NCI-H345 treated with DMSO at 0.1 percent for 48 hours (cell line): ENCODE measurements around the gene SFXN2.

Experiments used
- DNase-seq: peaks from one replicate; lab custom pipeline; 2025; ENCODE audit not compliant: unreplicated experiment; lab: John Stamatoyannopoulos, UW

SFXN2 gene

DNA sequence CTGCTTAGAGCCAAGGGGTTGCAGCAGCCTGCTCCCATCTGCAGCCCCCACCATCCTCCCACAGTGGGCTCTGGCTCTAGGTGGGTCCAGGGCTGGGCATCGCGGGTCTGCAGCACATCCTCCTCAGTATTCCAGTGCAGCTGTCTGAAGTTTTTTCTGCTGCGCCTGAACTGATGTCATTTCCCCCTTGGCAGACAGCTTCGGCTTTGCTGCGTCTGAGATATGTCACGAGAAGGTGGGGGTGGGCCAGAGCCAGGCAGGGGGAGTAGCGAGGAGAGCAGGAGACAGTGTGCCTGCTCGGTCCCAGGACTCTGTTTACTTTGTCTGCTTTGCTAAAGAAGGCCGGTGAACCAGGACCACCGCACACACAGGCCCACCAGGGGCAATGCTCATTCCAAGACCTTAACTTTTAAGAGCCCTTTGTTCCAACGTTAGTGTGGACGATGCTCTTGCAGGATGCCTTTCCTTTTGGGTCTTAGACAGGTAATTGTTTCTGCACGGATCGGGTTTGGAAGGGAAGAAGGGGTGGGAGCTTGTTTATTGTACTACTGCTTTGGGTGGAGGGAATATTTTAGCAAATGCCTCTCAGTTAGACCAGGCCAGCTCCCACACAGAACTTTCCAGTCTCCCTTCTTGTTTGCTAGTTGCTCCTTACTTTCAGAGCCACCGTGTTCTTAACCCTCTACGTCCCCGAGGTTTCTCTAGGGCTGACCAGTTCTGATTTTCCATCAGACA, 61.7 kb downstream of the SFXN2 start:
- DNase-seq: no peak

DNA sequence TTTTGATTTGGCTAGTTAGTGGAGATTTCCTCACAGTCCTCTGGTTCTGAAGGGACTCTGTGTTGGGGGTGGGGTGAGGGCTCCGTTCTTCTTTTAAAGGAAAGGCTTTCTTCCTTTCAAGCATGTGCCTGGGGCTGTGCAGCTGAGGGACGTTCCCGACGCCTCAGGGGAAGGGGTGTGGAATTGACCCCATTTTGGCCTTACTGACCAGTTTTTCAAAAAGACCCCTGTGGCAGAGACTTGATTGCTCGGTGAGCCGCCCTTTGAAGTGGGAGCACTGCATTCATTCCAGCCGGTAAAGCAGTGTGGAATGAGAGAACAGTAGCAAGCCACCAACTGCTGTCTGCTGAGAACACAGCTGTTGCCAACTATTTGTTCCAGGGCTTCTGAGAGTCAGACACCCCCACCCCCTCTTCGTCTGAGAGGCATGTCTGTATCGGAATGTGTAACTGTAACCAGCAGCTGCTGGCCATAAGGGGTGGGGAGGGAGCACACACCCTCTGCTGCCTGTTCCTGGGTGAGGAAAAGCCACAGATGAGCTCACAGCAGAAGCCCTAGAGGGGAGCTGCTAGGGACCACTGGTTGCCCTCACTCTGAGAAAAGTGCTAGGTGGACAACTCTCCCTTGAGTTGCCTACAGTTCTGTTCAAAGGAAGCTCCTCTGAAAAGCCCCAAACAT, 62.5 kb downstream of the SFXN2 start:
- no peak for DNase-seq

DNA sequence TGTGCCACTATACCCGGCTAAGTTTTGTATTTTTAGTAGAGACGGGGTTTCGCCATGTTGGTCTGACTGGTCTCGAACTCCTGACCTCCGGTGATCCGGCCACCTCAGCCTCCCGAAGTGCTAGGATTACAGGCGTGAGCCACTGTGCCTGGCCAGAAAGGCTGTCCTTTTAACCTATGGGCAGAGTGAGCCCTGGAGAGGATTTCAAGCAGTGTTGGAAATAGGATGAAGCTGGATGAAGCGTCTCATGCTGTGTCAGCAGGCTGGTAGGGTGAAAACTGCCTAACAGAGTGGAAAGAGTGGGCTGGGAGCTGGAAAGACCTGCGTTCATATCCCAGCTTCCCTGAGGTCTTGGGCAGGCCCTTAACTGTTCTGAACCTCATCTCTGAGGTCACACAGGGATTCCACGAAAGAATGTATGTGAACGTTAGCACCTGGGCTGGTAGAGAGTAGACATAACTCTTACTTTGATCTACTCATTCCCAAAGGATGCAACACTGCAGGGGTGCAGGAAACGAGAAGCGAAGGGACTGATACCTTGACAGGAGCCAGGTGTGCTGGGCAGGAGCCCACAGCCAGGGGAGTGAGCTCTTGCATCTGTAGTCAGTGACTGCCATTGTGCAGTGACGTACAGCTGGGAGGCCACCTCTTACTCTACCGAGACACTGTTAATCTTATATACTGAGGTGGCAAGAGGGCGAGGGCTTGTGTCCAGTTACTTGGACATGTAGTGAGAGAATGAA, 63.4 kb downstream of the SFXN2 start:
- no peak for DNase-seq

DNA sequence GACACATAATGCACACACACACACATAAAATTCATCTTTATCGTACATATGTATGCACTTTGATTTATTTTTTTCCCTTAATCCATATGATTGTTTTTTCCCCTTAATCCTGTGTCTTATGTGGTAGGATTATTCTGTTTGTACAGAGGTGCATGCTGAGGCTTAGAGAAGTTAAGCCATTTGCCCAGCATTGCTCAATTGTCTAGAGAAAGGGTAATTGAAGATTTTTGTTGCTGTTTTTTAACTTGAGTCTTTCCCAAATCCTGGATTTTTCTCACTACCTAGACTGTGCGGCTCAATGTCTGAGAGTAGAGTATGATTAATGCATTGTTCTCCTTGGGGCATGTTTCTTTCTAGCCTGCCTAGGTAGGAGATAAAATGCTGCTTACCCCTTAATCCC, 64.3 kb downstream of the SFXN2 start:
- DNase-seq: no peak

DNA sequence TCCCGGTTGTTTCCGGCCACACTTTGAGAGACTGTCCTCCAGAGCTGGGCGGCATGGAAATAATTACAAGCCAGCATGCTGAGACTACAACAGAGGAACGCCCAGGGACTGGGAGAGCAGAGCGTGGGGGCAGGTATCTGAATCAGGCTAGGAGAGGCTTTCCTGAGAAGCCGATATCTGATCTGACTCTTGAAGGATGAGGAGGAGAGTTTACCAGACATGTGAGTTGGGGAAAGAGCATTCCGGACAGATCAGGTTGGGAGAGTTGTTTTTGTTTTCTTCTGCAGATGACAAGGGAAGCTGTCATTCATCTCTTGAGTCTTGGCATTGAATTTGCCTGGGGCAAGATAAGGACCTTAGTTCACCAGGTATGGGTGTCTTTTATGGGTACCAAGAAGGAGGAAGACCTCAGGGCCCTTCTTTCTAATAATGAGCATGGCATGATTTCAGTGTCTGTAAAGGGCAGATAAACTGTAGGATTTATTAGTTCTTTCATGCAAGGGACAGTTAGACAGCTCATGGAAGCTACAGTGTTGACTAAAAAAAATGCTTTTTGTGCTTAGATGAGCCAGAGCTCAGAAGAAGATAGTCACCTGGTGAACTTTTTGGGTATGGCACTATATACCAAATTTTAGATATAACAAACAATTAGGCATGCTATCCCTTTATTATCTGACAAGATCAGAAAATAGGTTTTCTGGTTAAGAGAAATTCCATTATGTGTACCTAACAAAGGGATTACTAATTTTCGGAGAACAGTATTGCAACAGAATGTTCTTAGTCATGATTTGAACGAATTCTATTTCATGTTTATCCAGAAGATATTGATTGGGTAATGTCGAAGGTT, 65.5 kb downstream of the SFXN2 start:
- no peak for DNase-seq

DNA sequence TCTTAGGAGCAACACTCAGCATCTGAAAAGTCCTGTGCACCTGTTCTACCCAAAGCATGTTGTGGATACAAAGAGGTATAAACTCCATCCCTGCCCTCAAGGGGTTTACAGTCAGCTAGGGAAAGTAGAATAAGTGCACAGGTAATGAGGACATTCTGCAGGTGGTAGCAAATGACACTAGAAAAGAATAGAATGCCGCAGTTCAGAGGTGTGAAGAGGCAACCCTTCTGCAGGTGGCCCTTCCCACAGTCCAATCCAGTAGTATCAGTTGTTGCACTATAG, 66.0 kb downstream of the SFXN2 start:
- DNase-seq: no peak

DNA sequence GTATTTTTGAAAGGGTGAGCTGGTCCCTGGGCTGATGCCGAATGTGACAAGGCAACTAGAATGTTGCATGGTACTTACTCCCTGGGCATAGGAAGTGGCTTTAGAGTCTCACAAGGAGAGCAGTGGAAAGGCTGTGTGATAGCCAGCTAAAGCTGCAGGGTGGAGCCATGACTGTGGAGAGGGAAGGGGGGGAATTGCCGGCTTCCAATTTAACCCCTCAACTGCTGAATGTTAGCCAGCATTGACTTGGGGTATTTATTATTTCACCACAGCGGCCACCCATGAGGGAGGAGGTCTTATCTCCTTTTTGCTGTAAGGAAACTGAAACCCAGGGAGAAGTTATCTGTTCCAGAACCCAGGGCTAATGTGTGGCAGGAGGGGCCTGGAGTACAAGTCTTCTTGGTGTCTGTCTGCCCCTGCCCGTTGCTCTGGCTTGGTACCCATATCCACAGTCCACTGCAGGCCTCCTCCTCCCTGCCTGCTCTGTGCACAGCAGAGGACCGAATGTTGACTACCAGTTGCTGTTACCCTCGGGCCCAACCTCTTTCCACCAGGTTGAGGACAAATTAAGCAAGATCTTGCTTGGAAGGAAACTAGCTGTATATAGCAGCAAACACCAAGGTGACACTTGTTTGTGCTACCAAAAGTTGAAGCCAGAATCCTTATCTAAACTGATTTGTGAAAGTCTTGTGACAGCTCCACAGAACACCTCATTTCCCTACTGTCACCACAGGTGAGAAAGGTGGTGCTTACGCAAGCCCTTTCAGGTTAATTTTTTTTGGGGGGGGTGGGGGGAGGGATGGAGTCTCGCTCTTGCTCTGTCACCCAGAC, 66.9 kb downstream of the SFXN2 start:
- DNase-seq: no peak

DNA sequence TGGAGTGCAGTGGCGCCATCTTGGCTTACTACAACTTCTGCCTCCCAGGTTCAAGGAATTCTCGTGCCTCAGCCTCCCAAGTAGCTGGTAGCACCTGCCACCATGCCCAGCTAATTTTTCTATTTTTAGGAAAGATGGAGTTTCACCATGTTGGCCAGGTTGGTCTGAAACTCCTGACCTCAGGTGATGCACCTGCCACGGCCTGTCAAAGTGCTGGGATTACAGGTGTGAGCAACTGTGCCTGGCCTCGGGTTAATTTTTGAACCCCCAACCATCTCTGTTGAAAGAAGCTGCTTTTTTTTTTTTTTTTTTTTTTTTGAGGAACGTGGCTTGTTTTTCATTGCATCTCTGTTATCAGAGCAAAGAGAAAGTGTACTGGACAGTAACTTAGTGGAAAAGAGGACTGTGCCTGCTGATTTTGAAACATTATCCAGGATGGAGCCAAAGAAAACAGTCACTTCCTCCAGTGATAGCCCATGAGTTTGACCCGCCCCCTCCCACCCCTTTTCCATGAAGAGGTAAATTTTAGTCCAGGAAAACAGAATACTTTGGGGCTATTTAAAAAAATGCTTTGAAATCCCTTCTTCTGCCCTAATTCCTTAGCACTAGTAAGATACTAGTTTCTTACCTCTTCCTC, 67.6 kb downstream of the SFXN2 start:
- DNase-seq: no peak

DNA sequence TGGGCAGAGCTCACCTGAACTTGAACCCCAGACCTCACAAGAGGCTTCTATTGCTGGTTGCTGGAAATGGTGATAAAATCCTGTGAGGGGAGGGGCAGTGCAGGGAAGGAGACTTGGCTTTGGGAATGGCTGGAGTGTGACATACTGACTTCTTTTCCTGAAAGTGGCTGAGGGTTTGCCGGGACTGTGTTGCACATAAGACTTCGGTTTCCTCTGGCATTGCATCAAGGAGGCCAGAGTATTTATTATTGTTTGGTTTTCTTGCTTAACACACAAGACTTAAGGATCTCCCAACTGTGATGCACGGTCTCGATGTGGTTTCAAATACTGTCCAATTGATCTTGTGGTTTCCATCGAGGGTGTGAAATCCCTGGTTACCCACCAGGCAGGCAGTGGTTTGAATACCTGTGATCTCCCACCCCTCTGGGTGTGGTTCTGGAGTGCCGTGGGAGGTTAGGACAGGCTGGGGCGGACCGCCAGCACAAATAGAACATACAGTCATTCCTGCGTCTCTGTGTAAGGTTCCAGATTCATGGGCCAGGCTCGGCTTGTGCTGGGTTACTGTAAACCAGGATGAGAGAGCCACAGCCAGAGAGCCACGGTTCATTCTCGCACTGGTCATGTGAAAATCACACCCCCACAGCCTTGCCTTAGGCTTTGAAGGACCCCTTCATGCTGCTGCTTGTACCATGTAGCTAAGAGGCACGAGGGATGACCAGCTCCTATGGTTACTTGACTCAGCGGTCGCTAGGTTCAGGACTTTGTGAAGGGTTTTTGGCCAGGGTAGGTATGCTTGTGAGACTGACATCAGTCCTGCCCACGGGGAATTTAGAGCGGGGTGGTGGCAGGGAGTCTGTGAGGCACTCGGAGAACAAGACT, 68.5 kb downstream of the SFXN2 start:
- DNase-seq: no peak

DNA sequence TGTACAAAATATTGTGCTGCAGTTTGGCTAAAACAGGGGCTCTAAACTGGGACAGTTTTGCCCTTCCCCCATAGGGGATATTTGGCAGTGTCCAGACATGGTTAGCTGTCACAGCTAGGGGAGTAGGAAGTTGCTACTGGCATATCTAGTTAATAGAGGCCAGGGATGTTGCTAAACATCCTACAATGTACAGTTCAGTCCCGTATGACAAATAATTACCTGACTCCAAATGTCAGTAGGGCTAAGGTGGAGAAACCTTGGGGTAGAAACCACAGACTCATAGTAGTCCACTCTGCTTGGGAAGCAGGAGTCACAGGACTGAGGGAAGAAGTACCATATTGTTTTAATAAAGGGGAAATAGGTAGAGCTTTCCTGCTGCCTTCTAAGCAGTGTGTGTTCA, 69.1 kb downstream of the SFXN2 start:
- no peak for DNase-seq

DNA sequence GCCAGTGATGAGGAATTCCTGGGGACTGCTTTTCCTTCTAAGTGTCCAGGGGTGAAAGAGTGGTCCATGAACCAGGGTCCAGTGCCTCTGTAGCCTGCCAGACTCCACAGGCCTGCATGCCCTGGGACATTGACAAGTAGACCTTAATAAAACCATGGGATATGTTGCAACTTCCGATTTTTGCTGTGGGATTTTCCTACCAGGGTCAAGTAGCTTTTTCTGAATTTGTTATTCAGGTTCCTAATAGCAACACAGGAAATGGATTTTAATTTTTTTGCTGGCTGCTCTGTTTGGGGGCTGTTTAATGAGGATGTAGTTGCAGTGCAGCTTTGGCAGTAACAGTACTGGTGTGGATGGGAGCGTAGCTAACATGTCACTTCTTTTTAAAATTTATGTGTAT, 71.4 kb downstream of the SFXN2 start:
- DNase-seq: no peak

DNA sequence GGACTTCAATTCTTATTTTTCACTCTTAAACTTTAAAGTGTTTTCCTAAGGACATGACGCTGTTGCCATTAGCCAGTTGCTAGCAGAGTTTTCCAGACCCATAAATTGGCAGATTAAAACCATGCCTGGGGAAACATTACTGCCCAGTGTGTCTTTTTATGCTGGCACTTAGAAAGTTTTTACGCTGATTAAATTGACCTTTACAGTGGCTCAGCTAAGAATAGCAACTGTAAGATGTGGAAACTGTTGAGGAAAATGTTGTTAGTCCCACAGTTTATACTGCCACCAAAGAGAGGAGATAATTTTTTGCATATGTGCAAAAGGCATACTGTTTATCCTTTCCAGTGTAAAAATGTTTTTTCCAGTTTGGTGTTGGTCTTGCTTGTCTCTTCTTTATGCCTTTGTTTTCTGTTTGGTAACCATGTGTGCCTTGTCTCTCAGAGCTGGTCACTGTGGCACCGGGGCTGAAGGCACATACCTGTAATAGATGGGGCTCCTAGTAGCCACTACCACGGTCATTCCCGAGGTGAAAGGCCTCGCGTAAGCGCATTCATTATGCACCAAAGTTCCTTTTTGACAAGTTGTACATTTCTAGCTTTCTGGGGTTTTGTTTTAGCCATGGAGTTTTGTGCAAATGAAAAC, 77.4 kb downstream of the SFXN2 start:
- DNase-seq: no peak
